ENCODE measurements around the gene C16orf90. TPM values are rescaled to one million over a fixed set of nuclear protein-coding genes. Genes with fewer than 3 reads are reported as not detected.
A peak's percentile ranks its signal among the peaks of the same experiment; 100 is the strongest.

C16orf90 gene
- total and polyA plus RNA-seq, 4 donors, result not detected

DNA sequence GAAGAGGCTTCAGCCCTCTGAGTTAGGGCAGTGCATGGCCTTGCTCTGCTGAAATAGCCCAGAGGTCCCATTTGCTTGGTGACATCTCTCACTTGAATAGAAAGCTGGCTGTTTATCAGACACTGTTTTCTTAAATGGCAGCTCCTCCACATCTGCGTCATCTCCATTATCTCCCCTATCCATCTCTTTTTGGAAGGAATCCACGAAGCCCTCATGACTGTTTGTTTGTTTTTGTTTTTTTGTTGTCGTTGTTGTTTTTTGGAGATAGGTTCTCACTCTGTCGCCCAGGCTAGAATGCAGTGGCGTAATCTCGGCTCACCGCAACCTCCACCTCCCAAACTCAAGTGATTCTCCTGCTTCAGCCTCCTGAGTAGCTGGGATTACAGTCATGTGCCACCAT is 35.2 kb downstream of the C16orf90 start:
- peak overlapping the region in 1 of 2 donors; percentile 91 for H3K27ac ChIP-seq (ENCODE audit: low read depth in 1 of 2, low read length in 2 of 2)
- H3K4me1 ChIP-seq (ENCODE audit: control insufficient read depth in 4 of 4, insufficient read depth in 4 of 4, low read length in 3 of 4), result peaks cover 12 to 50% (median 35%) of the 10 kb centered on the region in 4 donors
- peak overlapping the region in 1 of 2 donors; percentile 30 for H3K9ac ChIP-seq (ENCODE audit: low read depth in 1 of 2, low read length in 2 of 2)
- H3K4me3 ChIP-seq (ENCODE audit: low read depth in 1 of 3, low read length in 3 of 3), result peak overlapping the region in 2 of 3 donors; percentile 73 to 99
- no peaks in the 10 kb centered on the region for H3K27me3 ChIP-seq (ENCODE audit: control insufficient read depth in 4 of 4, insufficient read depth in 4 of 4, low read length in 3 of 4)
- DNase-seq (ENCODE audit: low spot score), result no peak
- WGBS, result 68% methylated on average over 7 of the region's 7 CpGs
- H3K36me3 ChIP-seq (ENCODE audit: control insufficient read depth in 4 of 4, insufficient read depth in 3 of 4, low read depth in 1 of 4, low read length in 3 of 4), result no peaks in the 10 kb centered on the region
- no peak for TF ChIP-seq CTCF (IDR thresholded peaks at IDR 0.05; ENCODE audit: low read depth, low read length, missing input control)
- no peak for TF ChIP-seq GABPA (IDR thresholded peaks at IDR 0.05 in 1 of 2, conservative IDR thresholded peaks at IDR 0.05 in 1 of 2)
- no peak for TF ChIP-seq JUND (IDR thresholded peaks at IDR 0.05)
- no peak for TF ChIP-seq FOXA1 (IDR thresholded peaks at IDR 0.05)
- no peak for TF ChIP-seq YY1 (IDR thresholded peaks at IDR 0.05)
- no peak for TF ChIP-seq HNF4A (conservative IDR thresholded peaks at IDR 0.05)
- no peaks in the 10 kb centered on the region for H3K9me3 ChIP-seq (ENCODE audit: control insufficient read depth in 4 of 4, low read length in 3 of 4)

GRCh38 chr16:3459401-3460090 is 35.7 kb downstream of the C16orf90 start:
- no peaks in the 10 kb centered on the region for H3K9me3 ChIP-seq (ENCODE audit: control insufficient read depth in 4 of 4, low read length in 3 of 4)
- H3K36me3 ChIP-seq (ENCODE audit: control insufficient read depth in 4 of 4, insufficient read depth in 3 of 4, low read depth in 1 of 4, low read length in 3 of 4), result no peaks in the 10 kb centered on the region
- WGBS, result 35% methylated on average over 9 of the region's 9 CpGs
- peak overlapping the region; percentile 30 to 97 for H3K9ac ChIP-seq (ENCODE audit: low read depth in 1 of 2, low read length in 2 of 2)
- no peak for TF ChIP-seq RXRA (IDR thresholded peaks at IDR 0.05)
- no peak for TF ChIP-seq HNF4G (IDR thresholded peaks at IDR 0.05)
- TF ChIP-seq TAF1 (conservative IDR thresholded peaks at IDR 0.05), result no peak
- no peak for TF ChIP-seq CTCF (IDR thresholded peaks at IDR 0.05; ENCODE audit: low read depth, low read length, missing input control)
- TF ChIP-seq GABPA (IDR thresholded peaks at IDR 0.05 in 1 of 2, conservative IDR thresholded peaks at IDR 0.05 in 1 of 2), result no peak
- TF ChIP-seq SP1 (IDR thresholded peaks at IDR 0.05), result no peak
- TF ChIP-seq ATF3 (IDR thresholded peaks at IDR 0.05), result no peak
- TF ChIP-seq FOXA2 (IDR thresholded peaks at IDR 0.05), result no peak
- no peak for TF ChIP-seq RAD21 (IDR thresholded peaks at IDR 0.05)
- TF ChIP-seq EGR1 (IDR thresholded peaks at IDR 0.05; ENCODE audit: low read depth in 2 of 2), result no peak
- no peak for TF ChIP-seq YY1 (IDR thresholded peaks at IDR 0.05)
- no peak for TF ChIP-seq HNF4A (conservative IDR thresholded peaks at IDR 0.05)
- TF ChIP-seq JUND (IDR thresholded peaks at IDR 0.05), result no peak
- no peak for TF ChIP-seq ZBTB33 (IDR thresholded peaks at IDR 0.05)
- H3K4me3 ChIP-seq (ENCODE audit: low read depth in 1 of 3, low read length in 3 of 3), result peak overlapping the region; percentile 73 to 99 (median 85)
- H3K27me3 ChIP-seq (ENCODE audit: control insufficient read depth in 4 of 4, insufficient read depth in 4 of 4, low read length in 3 of 4), result no peaks in the 10 kb centered on the region
- H3K27ac ChIP-seq (ENCODE audit: low read depth in 1 of 2, low read length in 2 of 2), result peak overlapping the region; percentile 91 to 95
- no peak for DNase-seq (ENCODE audit: low spot score)
- peaks cover 9 to 48% (median 35%) of the 10 kb centered on the region in 4 donors for H3K4me1 ChIP-seq (ENCODE audit: control insufficient read depth in 4 of 4, insufficient read depth in 4 of 4, low read length in 3 of 4)

All from liver (tissue), 9 donors.